PFSK-1 (cell line): Measurements from ENCODE around the gene SRP9.

Source experiments
- FOXP2 ChIP-seq: optimal IDR thresholded peaks from 2 replicates; pipeline ENCODE3; 2011; ENCODE audit warnings: borderline replicate concordance, control low read depth, inconsistent platforms; ENCODE audit not compliant: insufficient read depth; ENCODE audit errors: extremely low read length, extremely low read depth
- POLR2AphosphoS5 ChIP-seq: IDR thresholded peaks from 2 replicates; pipeline ENCODE4 v1.6.1; 2012; ENCODE audit warnings: low read depth, mild to moderate bottlenecking, control low read depth, low read length, moderate library complexity
- SIN3A ChIP-seq: IDR thresholded peaks from 2 replicates; pipeline ENCODE4 v1.6.1; 2012; ENCODE audit warnings: mild to moderate bottlenecking, low read length, moderate library complexity, borderline replicate concordance; ENCODE audit not compliant: insufficient read depth
- TAF1 ChIP-seq: IDR thresholded peaks from 2 replicates; pipeline ENCODE4 v1.6.1; 2012; ENCODE audit warnings: low read length, control low read depth, borderline replicate concordance; ENCODE audit not compliant: insufficient read depth
- TF ChIP-seq, protein P1 (sequence below), 2 experiments: IDR thresholded peaks; 2 replicates each; pipeline versions ENCODE4 v1.6.1 to v1.8.0; 2011 to 2012; ENCODE audit warnings: low read depth in 2 of 2, low read length in 2 of 2, control low read depth in 1 of 2, inconsistent platforms in 1 of 2, mild to moderate bottlenecking in 1 of 2, moderate library complexity in 1 of 2; ENCODE audit not compliant: insufficient read depth in 1 of 2

The SRP9 gene

DNA sequence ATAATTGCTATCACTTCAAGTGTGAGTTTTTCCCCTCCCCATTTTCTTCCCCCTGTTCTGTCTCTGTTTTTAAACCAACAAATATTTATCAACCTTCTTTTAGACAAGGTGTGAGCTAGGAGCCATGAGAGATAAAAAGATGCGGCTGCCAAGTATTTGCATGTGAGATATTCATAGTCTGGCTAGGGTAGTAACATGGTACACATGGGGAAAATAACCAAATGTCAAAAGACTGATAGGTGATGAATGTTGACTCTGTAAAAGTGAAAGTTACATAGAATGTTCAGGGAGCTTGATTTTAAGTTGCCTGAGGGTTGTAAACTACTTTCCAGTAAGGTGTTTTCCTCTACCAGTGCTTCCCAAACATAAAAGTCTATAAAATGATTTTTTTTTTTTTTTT is 25.4 kb upstream of the SRP9 start:
- no peak for TF ChIP-seq TAF1

DNA sequence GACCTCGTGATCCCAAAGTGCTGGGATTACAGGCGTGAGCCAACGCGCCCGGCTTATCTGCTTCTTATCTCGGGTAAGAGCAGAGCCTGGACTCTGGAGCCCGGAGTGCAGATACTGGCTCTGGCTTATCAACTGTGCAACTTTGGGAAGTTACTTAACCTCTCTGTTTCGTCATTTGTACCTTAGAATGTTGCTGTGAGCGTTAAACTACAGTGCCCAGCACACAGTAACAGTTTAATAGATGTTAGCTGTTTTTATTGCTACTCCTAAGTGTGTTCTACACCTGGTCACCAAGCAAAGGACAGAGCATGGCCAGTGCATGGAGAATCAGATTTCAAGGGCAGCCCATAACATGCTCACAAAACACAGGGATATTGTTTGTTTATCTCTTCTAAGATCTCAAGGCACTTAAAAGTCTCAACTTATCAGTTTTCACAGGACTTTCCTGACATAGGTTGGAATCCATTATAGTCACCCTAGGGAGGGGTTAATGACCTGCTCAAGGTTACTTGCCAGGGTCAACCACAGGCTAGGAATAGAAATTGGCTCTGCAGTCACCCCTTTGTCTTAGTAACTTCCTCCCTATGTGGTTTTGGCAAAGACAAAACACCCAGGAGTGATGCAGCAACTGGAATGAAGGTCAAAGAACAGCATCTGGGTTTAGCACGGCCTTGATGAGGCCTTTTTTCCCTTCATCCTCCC is 22.5 kb upstream of the SRP9 start:
- TF ChIP-seq FOXP2 (no peak), POLR2AphosphoS5 (no peak), SIN3A (no peak), TAF1 (no peak)
- TF ChIP-seq, protein P1, sequence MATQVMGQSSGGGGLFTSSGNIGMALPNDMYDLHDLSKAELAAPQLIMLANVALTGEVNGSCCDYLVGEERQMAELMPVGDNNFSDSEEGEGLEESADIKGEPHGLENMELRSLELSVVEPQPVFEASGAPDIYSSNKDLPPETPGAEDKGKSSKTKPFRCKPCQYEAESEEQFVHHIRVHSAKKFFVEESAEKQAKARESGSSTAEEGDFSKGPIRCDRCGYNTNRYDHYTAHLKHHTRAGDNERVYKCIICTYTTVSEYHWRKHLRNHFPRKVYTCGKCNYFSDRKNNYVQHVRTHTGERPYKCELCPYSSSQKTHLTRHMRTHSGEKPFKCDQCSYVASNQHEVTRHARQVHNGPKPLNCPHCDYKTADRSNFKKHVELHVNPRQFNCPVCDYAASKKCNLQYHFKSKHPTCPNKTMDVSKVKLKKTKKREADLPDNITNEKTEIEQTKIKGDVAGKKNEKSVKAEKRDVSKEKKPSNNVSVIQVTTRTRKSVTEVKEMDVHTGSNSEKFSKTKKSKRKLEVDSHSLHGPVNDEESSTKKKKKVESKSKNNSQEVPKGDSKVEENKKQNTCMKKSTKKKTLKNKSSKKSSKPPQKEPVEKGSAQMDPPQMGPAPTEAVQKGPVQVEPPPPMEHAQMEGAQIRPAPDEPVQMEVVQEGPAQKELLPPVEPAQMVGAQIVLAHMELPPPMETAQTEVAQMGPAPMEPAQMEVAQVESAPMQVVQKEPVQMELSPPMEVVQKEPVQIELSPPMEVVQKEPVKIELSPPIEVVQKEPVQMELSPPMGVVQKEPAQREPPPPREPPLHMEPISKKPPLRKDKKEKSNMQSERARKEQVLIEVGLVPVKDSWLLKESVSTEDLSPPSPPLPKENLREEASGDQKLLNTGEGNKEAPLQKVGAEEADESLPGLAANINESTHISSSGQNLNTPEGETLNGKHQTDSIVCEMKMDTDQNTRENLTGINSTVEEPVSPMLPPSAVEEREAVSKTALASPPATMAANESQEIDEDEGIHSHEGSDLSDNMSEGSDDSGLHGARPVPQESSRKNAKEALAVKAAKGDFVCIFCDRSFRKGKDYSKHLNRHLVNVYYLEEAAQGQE (IDR thresholded peaks at IDR 0.05; ENCODE audit: insufficient read depth in 1 of 2, low read depth in 2 of 2, low read length in 2 of 2), result peak in 1 of 2 experiments; percentile 12; a peak in 1 of 4 replicates

DNA sequence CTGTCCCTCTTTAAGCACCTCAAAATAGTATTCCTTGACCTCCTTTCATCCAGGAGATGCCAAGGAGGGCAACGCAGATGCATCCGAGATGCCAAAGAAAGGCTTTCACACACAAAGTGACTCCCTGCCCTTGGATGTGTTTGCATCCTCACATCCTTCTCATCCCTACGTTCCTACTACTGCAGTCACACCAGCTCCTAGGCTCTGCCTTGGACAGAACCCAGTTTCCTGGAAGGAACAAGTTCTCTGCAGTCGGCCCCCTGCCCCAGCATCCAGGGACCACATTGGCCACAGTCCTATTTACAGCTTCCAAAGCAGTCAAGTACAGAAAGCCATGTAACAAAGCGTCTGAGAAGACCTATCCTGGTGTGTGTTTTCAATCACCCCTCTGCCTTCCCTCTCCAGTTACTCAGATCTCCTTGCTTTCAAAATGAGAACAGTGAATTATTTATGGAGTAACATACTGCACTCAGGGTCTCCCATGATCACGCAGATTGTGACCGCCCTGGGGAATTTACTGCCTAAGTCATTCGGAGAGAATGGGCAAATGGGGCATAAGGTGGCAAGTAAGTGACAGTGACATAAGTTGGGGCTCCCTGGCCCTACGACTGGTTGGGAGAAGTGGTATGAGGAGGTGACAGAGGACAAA is 21.8 kb upstream of the SRP9 start:
- TF ChIP-seq SIN3A (no peak), TAF1 (no peak), POLR2AphosphoS5 (no peak), FOXP2 (no peak)
- TF ChIP-seq, protein P1 (IDR thresholded peaks at IDR 0.05; ENCODE audit: insufficient read depth in 1 of 2, low read depth in 2 of 2, low read length in 2 of 2), result no peak

DNA sequence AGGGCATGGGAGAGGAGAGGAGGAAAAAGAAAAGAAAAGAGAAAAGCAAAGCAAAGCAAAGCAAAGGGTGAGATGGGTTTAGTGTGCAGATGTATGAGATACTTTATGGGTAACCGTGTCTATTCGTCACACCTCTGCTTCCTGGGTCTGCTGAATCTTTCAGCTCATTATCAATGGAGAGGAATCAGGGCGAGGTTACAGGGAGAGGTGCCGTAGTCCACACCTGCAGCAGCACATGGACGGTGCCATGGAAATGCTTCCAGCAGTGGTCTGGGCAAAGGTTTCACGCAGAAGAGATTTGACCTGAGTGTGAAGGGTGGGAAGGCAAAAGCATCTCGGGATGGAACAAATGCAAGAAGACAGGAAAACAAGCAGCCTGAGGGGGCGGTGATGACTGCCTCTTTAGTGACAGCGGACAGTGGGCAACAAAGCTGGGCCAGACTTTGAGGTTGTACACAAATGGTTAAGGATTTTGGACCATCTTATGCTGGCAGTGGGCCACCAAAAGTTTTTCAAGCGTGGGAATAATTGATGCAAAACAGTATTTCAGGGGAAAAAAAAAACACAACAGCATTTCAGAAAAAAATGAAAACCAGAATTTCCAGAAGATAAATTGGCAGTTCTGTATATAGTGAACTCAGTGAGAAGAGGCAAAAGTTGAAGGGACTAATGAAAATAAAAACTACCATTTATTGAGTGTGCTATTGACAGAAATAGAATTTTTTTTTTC is 19.5 kb upstream of the SRP9 start:
- no peak for TF ChIP-seq TAF1
- TF ChIP-seq, protein P1 (IDR thresholded peaks at IDR 0.05; ENCODE audit: insufficient read depth in 1 of 2, low read depth in 2 of 2, low read length in 2 of 2), result no peak
- TF ChIP-seq POLR2AphosphoS5, result no peak
- TF ChIP-seq FOXP2, result no peak
- TF ChIP-seq SIN3A, result no peak

GRCh38 chr1:225760531-225760930 is 17.1 kb upstream of the SRP9 start:
- TF ChIP-seq FOXP2 (no peak), POLR2AphosphoS5 (no peak), TAF1 (no peak), SIN3A (no peak)
- TF ChIP-seq, protein P1 (IDR thresholded peaks at IDR 0.05; ENCODE audit: insufficient read depth in 1 of 2, low read depth in 2 of 2, low read length in 2 of 2), result no peak
